HL-60/S4 treated with phorbol 12-myristate 13-acetate at 8.2 ng/mL for 4 days and 3 days (cell line): Measurements from ENCODE around the gene DNAJC12.
"Not testable (repeated sequence)": the region's sequence is repeated elsewhere in the genome, so short reads cannot be mapped to it uniquely, and the experiment has no call there.

Source experiments
- in situ Hi-C: fragments of 300-500 bp; cut with MboI; formaldehyde crosslinking; loops from 2 replicates; pipeline ENCODE4 v1.15.0; 2022; ENCODE audit warnings: low sequenced_read_pairs

DNAJC12 gene

DNA sequence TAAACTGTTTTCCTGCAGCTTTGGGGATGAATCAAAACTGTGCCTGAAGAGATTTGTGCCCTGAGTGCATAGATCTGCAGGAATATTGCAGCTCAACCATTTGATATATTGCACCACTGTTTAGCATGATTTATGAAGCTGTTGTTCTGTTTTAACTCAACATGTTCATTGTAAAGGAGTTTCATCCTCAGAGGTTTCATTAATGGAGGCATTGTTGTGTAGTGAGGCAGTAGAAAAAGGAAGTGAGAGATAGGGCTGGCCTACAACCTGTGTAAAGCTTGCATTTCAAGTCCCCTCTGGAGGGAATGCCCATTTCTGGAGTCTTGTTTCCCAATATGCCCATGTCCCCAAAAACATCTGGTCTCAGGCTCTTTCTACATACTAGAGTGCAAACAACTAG is 67.5 kb downstream of the DNAJC12 start:
- in situ Hi-C loops, result no loop called here

DNA sequence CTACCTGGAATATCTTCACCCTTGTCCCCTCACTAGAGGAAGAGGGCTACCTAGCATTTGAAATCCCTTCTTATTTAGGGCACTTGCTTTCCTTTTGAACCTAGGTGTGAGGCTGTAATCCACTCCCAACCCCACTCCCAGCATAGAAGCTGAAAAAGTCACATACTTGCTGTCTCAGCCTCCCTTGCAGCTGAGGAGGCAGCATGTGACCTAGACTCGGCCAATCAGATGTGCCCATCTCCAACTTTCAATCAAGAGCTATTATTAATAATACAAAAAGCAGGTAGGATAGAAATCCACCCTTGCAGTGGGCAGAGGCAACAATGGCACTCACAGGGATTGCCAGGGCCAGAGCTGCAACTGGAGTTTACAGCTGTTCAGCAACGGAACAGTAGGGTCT is 70.7 kb downstream of the DNAJC12 start:
- in situ Hi-C loops, result no loop called here

DNA sequence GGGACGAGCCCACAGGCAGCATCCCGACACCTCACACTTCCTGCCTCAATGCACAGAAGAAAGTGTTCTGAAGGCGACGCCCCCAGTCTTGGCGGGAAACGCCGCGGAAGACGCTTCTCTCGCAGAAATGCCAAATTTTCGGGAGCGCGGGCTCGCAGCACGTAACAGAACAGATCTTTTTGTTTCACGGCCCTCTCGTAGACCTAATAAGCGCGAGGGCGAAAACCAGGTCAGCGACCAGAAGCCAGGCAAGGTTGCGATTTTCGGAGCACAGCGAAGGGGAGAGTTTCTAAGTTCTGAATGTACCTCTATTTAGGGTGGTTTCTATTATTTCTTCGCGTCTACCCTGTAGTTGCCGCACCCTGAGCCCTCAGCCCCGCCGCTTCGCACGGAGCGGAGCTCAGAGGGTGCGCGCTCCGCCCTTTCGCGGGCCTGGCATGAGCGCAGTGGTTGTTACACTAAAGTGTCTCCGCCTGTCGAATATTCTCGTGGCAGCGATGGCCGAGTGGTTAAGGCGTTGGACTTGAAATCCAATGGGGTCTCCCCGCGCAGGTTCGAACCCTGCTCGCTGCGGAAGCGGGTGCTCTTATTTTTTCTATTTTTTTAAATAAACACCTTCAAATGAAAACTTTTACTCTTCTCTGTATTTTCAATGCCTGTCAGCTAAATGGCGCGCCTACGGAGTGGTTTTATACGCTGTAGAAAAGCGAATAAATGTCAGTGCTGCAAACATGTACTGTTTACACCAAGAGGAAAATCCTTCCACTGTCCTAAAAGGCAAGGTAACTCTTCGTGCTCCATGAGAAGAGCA is 73.8 kb downstream of the DNAJC12 start:
- in situ Hi-C loops, result no loop called here

DNA sequence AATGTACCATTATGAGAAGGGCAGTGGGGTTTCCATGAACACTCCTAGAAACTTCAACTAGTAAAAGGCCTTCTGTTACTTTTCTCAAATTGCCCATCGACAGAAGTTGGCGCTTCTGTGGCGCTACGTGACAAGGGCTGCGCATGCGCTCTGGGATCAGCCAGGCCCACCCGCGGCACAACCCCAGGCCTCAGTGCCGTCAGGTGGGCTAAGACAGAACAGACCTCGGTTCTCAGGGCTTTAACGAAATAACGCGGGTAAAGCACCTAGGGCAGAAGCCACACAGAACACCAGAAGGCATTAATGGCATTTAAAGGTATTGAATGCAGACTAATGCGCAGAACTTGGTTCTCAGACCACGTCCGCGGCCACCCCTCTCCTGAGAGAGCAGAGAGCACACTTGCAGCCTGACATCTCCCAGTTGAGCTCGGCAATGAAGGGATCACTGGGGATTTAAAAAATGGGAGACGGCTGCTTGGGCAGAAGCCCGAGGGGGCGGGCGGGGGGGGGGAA is 74.4 kb downstream of the DNAJC12 start:
- in situ Hi-C loops, result no loop called here

DNA sequence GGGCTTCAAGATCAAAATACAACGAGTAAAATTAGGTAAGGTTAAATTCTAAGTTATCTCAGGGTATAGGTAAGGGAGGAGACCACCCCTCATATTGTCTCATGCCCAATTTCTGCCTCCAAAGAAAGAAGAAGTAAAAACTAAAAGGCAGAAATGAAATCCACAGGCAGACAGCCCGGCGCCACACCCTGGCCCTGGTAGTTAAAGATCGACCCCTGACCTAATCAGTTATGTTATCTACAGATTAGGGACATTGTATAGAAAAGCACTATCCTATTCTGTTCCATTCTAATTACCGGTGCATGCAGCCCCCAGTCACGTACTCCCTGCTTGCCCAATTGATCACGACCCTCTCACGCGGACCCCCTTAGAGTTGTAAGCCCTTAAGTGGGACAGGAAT is 75.4 kb downstream of the DNAJC12 start:
- in situ Hi-C loops, result not testable (repeated sequence)

DNA sequence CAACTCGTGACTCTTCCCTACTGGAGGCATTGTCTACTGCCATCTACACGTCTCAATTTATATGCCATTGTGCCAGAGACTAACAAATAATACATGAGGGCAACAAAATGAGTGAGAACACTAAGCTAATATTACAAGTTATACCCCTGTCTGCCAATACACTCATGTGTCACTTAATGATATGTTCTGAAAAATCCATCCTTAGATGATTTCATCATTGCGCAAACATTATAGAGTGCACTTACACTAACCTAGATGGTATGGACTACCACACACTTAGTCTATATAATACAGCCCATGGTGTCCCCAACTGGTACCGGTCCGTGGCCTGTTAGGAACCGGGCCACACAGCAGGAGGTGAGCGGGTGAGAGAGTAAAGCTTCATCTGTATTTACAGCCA is 77.7 kb downstream of the DNAJC12 start:
- in situ Hi-C loops, result no loop called here
